HG03196 (cell line): Measurements from ENCODE around the gene UNC13B.
"Not testable (repeated sequence)": the region's sequence is repeated elsewhere in the genome, so short reads cannot be mapped to it uniquely, and the experiment has no call there.

Source experiments
- ATAC-seq: cut with Tn5 transposase; IDR thresholded peaks from one replicate; pipeline ENCODE4 v1.9.1; 2021; ENCODE audit not compliant: unreplicated experiment

Gene UNC13B

GRCh38 chr9:35220659-35221338, 59.0 kb downstream of the UNC13B start:
- ATAC-seq: no peak

- ATAC-seq: no peak
Measured at GRCh38 chr9:35225677-35226076, 63.9 kb downstream of the UNC13B start.

- ATAC-seq: no peak
Measured at GRCh38 chr9:35226651-35227050, 64.8 kb downstream of the UNC13B start.

- no peak for ATAC-seq
Measured at GRCh38 chr9:35227284-35227683, 65.5 kb downstream of the UNC13B start.

GRCh38 chr9:35229066-35229778, 67.4 kb downstream of the UNC13B start:
- ATAC-seq: no peak

- no peak for ATAC-seq
Measured at GRCh38 chr9:35229779-35230143, 68.0 kb downstream of the UNC13B start.

- ATAC-seq: no peak
Measured at GRCh38 chr9:35232867-35233544, 71.2 kb downstream of the UNC13B start.

GRCh38 chr9:35236692-35237091, 74.9 kb downstream of the UNC13B start:
- ATAC-seq: no peak

- no peak for ATAC-seq
Measured at GRCh38 chr9:35237311-35237710, 75.5 kb downstream of the UNC13B start.

- not testable (repeated sequence) for ATAC-seq
Measured at GRCh38 chr9:35245945-35246344, 84.1 kb downstream of the UNC13B start.

- ATAC-seq: no peak
Measured at GRCh38 chr9:35253075-35253474, 91.3 kb downstream of the UNC13B start.

GRCh38 chr9:35254237-35254636, 92.4 kb downstream of the UNC13B start:
- no peak for ATAC-seq

GRCh38 chr9:35254984-35255857, 93.4 kb downstream of the UNC13B start:
- ATAC-seq: no peak

- no peak for ATAC-seq
Measured at GRCh38 chr9:35257986-35258659, 96.3 kb downstream of the UNC13B start.

- ATAC-seq: no peak
Measured at GRCh38 chr9:35258660-35259474, 97.1 kb downstream of the UNC13B start.

- ATAC-seq: no peak
Measured at GRCh38 chr9:35260186-35260585, 98.4 kb downstream of the UNC13B start.

GRCh38 chr9:35262064-35262463, 100.3 kb downstream of the UNC13B start:
- no peak for ATAC-seq

GRCh38 chr9:35267710-35268109, 105.9 kb downstream of the UNC13B start:
- no peak for ATAC-seq

- no peak for ATAC-seq
Measured at GRCh38 chr9:35269919-35270318, 108.1 kb downstream of the UNC13B start.

- no peak for ATAC-seq
Measured at GRCh38 chr9:35271637-35272036, 109.8 kb downstream of the UNC13B start.
